ENCODE data around the gene SUGT1.

The SUGT1 gene

GRCh38 chr13:52739468-52740071 lies 86.9 kb downstream of the SUGT1 start, which contains the start of gene CNMD:
CNMD (minus strand) TSS chr13:52739820; CDS start chr13:52739701, 119 bp downstream.
- no peak for DNase-seq

DNA sequence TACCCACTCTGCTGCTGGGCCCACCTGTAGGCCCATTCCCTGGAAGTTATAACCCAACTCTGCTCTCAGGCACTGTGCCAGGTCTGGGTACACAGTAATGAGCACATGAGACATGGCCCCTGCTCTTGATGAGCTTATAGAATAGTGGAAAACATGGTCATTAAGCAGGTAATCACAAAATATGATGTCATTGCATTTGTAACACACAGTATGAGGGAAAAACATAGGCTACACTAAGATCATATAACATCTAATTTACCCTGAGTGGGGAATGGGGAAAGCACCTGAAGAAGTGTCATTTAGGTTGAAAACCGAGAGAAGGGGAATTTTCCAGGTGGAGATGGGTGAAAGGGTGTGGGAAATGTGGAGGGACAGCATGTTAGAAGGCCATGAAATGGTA lies 90.9 kb downstream of the SUGT1 start:
- no peak for DNase-seq

DNA sequence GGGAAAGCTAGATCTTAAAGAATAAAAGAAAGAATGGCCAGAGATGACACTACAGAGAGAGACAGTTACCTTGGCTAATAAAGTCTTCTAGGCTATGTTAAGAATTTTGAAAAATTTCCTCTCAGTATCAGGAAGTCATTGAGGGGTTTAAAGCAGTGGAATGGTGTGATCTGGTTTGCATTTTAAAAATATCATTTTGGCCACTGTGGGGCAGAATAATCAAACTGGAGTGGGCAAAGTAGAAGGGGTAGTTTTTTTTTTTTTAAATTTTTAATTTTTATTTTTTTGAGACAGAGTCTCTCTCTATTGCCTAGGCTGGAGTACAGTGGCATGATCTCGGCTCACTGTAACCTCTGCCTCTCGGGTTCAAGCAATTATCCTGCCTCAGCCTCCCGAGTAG lies 91.4 kb downstream of the SUGT1 start:
- DNase-seq = no peak

GRCh38 chr13:52744842-52745375 lies 92.3 kb downstream of the SUGT1 start:
- DNase-seq = no peak

GRCh38 chr13:52746141-52746540 lies 93.5 kb downstream of the SUGT1 start:
- no peak for DNase-seq

DNA sequence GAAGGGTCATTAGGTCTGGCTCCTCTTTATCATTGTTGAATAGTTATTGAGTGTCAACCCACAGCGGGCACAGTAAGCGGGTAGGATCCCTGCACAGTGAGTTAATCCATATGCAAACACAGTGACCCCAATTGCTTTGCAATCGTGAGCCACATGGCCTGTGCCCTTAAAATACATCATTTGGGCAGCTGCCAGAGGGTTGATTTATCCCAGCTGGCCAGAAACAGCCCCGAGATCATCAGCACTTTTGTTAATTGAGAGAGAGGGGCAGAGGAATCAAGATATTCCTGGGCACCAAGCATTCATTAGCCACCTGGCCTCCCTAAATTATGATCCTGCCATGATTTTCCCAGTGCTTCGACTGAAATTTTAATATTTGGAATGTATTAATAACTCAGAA lies 96.8 kb downstream of the SUGT1 start:
- no peak for DNase-seq

Data from DMS153 (cell line).